ENCODE data around the gene NT5E.

- TF ChIP-seq CTCF (IDR thresholded peaks at IDR 0.05): no peak
- no peak for TF ChIP-seq TAF1 (IDR thresholded peaks at IDR 0.05; ENCODE audit: borderline replicate concordance, low read depth, low read length)
- no peak for TF ChIP-seq USF2 (IDR thresholded peaks at IDR 0.05; ENCODE audit: borderline replicate concordance, low read depth, low read length)
- TF ChIP-seq POLR2AphosphoS5 (IDR thresholded peaks at IDR 0.05; ENCODE audit: low read depth, low read length): no peak
- no peak for TF ChIP-seq ELF1 (IDR thresholded peaks at IDR 0.05)
- no peak for TF ChIP-seq NRF1 (IDR thresholded peaks at IDR 0.05; ENCODE audit: low read depth, low read length)
- TF ChIP-seq RAD21 (IDR thresholded peaks at IDR 0.05; ENCODE audit: low read length): no peak
- TF ChIP-seq EZH2phosphoT487 (IDR thresholded peaks at IDR 0.05; ENCODE audit: borderline replicate concordance, low read depth): no peak
- TF ChIP-seq EP300 (IDR thresholded peaks at IDR 0.05; ENCODE audit: borderline replicate concordance in 1 of 2, low read depth in 1 of 2, low read length in 1 of 2): no peak
Observed at GRCh38 chr6:85470023-85470410, 20.1 kb downstream of the NT5E start.
